GM23338 (cell line): ENCODE results near the gene SPTBN4.
A peak's percentile ranks its signal among the peaks of the same experiment; 100 is the strongest.

Experiments
- ZNF114 ChIP-seq: fragments of 250-450 bp; sonication (Bioruptor Pico); IDR thresholded peaks from 2 replicates; pipeline ENCODE4 v1.5.0; 2020; ENCODE audit warnings: mild to moderate bottlenecking, moderate library complexity
- TF ChIP-seq, protein P1 (sequence below), 2 experiments: fragments of 200-600 bp in 1 of 2; sonication (generic) in 1 of 2; conservative IDR thresholded peaks; 2 replicates each; pipeline versions ENCODE4 v1.5.1 to v1.6.1; 2016 to 2017; ENCODE audit warnings: antibody characterized with exemption in 2 of 2, low read depth in 2 of 2, mild to moderate bottlenecking in 2 of 2, moderate library complexity in 1 of 2

- TF ChIP-seq, protein P1, sequence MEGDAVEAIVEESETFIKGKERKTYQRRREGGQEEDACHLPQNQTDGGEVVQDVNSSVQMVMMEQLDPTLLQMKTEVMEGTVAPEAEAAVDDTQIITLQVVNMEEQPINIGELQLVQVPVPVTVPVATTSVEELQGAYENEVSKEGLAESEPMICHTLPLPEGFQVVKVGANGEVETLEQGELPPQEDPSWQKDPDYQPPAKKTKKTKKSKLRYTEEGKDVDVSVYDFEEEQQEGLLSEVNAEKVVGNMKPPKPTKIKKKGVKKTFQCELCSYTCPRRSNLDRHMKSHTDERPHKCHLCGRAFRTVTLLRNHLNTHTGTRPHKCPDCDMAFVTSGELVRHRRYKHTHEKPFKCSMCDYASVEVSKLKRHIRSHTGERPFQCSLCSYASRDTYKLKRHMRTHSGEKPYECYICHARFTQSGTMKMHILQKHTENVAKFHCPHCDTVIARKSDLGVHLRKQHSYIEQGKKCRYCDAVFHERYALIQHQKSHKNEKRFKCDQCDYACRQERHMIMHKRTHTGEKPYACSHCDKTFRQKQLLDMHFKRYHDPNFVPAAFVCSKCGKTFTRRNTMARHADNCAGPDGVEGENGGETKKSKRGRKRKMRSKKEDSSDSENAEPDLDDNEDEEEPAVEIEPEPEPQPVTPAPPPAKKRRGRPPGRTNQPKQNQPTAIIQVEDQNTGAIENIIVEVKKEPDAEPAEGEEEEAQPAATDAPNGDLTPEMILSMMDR (conservative IDR thresholded peaks at IDR 0.05; ENCODE audit: low read depth in 2 of 2): peak; percentile 77 to 87
- no peak for TF ChIP-seq ZNF114 (CRISPR knock-in tag)
These were observed 2.5 kb upstream of the SPTBN4 start for GRCh38 chr19:40464059-40465024.
